ENCODE results near the gene TCP11.

Gene TCP11

DNA sequence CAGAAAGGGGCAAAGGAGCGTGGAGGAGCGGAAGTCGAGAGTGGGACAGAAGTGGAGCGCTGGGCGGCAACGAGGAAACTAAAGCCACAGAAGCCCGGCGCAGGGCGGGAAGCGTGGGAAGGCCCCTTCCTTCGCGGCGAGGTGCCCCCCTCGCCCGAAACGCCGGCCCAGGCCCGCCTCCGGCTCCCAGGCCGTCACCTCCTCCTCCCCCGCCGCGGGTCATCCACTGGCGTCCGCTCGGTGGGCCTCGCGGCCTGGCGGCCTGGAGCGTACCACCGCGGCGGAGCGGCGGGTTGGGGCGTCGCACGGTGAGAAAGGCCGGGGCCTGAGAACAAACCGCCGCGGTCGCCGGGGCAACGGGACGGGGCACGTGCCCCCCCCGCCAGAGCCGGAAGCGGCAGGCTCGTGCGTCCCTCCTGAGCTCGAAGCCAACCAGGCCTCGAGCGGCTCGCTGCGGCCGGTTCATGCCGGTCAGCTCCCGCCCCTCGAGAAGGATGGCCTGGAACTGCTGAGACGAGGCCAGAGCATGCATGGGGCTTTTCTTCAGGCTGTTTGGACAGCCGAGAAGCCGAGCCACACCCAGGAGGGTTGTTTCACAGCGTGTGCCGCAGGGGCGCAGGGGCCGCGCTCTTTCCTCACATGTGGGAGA, at the start of gene TCP11:
Gene TCP11 (minus strand): TSS at position 333 of the 649 bp plus-strand sequence. CDS start 469 bp downstream, outside the sequence.
- DNase-seq: peak in 2 of 3 experiments; percentile 45 to 55

DNA sequence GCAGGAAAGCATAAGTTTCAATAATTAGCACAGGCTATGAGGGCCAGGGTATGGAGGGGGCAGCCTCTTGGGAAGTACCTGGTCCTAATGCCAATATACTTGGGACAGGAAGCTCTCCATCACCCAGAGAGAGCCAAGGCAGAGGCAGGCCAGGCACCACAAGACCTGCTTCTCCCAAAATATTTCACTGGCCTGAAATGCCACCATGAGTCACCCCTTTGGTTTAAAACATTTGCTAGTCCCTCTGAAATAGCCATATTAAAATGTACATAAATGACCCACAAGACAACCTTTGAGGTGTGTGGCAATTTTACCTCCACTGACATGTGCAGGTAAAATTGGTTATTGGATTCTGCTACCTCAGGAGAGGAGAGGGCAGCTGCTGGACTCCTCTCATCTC, 49.2 kb upstream of the TCP11 start:
- DNase-seq: no peak

DNA sequence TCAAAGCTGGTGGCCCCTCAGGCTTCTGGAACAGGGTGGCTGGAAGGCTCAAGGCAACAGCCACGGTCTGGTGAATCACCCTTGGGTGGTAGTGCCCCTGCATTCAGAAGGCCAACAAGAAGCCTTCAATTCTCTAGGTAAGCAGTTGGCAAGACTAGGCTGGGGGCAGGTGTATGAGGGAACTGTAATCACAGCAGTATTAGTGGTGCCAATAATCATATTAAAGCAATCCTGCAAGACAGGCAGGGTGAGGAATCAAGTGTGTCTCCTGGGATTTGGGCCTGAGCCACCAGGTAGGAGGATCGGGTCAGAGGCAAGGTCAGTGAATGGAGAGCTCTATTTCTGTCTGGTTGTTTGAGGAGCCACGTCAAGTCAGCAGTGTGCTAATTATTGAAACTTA, 47.7 kb upstream of the TCP11 start:
- no peak for DNase-seq

DNA sequence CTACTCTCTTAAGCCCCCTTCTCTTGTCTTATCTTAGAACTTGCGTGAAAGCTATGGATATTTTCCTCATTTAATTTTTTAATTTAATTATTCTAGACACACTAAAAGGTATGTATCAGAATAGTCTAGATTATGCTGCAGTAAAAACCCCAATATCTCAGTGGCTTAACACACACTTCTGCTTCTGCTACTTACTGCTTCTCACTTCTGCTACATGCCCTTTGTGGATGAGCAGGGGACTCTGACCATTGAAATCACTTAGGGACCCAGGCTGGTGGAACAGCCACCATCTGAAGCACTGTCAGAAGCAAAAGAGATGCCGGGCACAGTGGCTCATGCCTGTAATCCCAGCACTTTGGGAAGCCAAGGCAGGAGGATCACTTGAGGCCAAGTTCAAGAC, 45.4 kb upstream of the TCP11 start:
- no peak for DNase-seq

DNA sequence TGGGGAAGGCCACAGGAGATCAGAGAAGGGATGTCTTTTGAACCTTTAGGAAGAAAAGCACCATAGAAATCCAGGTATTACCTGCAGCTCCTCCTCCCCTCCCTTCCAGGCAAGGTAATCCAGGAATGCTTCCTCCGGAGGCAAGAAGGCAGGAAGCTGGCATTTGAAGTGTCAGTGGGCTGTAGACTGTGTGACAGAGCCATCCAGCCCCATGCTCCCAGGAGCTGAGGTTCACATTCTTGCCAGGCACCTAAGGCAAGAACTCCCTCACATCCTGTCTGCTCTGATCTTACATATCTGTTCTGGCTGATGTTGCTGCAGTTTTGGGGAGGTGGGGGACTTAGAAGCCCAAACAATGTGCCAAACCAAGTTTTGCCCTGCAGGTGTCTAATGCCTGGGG, 44.8 kb upstream of the TCP11 start:
- DNase-seq: no peak

DNA sequence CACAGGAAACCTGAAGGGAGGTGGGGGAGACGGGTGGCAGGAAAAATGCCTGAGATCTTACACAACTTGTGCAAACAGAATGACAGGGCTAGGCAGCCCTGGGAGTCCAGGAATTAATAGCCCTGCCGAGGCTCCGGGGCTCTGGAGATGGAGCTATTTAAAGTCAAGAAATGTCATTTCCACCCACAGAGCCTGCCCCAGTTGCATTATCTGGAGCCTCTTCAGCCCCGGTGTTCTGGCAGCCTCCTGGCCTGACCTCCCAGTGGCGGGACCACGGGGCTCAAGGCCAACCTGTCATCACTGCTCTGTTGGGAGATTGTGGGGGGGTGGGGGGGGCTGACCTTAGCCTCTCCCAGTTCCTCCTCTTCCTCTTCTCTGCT, 44.2 kb upstream of the TCP11 start:
- DNase-seq: no peak

DNA sequence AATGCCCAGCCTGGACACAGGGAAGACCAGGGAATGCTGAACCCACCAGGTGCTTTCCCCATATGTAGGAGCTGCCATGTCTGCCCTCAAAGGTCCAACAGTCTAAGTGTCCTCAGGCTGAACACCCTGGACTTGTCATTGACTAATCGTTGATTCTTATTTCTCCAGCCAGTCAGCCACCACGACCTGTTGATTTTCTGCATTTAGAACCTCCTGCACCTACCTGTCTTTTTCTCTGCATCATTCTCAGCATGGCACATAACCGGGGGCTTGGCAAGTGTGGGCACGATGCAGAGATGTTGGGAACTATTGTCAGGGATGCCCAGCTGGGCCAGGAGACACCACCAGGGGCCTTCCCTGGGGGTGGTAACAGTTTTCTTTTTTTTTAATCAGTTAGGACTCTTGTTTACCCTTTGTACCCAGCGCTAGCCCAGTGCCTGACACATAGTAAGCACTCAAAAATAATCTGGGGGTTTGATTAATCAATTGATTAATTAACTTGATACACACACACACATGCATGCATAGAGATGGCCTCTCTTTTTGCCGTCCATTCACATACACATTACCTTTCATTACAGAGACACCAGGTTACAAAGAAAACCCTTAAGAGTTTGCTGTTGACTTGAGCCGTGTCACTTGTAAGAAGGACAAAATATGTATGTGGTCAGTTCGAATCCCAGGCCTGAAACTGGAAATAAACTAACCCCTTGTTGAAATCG, 43.6 kb upstream of the TCP11 start:
- no peak for DNase-seq

DNA sequence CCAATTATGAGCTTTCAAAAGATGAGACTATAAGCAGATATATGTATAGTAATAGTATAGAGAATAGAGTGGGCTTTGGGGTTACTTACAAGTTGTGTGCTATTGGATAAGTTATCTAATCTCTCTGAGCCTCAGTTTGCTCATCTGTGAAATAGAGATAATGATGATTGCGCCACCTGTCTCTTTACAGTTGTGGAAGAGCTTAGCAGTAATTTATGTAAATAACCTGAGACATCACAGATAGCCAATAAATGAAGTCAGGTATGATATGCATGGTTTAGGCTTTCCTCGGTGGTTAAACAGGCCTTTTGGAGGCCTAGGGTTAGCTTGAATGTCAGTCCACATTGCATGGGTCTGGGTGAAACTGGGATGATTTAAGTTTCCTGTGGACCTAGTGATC, 42.8 kb upstream of the TCP11 start:
- no peak for DNase-seq

DNA sequence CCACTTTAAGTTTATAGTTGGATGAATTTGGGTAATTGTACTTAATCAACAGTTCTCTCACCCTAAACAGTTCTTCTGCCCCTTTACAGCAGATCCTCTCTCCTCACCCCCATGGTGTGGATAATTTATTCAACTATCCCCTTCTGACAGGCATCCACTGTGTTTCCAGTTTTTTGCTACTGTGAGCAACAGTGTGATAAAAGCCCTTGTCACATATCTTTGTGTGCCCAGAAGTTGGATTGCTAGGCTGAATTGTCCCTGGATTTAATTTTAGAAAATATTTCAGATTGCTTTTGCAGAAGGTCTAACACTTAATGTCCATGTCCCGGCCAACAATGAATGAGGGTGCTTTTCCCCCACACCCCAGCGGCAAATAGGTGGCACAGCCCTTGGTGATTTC, 42.1 kb upstream of the TCP11 start:
- DNase-seq: no peak

DNA sequence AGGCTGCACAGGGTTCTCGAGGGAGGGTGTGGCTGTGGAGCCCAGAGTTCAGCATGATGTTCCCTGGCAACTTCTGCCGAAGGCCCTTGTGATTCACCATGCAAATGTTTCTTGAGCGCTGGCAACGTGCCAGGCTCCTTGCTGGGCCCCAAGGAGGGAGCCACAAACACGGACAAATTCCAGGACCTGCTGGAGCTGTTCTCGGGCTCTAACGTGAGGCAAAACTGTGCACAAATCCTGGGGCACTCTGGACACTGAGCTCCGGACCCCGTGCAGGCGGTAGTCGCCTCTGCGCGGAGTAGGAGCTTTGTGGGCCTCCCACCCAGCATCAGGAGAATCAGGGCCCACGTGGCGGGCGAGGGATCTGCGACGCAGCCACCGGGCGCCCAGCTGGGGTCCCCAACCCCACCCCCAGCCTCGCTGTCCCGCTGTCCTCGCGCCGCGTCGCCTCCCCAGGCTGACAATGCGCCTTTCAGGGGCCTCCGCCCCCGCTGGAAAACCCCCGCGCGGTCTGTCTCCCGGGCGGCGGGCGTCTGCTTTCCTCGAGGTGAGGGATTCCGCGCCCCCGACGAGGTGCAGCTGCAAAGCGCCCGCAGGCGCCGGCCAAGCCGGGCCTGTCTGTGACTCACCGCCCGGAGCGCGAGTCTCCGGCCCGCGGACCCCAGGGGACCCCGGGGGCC, 40.9 kb upstream of the TCP11 start:
- peak in 2 of 3 experiments; percentile 28 to 63 for DNase-seq

DNA sequence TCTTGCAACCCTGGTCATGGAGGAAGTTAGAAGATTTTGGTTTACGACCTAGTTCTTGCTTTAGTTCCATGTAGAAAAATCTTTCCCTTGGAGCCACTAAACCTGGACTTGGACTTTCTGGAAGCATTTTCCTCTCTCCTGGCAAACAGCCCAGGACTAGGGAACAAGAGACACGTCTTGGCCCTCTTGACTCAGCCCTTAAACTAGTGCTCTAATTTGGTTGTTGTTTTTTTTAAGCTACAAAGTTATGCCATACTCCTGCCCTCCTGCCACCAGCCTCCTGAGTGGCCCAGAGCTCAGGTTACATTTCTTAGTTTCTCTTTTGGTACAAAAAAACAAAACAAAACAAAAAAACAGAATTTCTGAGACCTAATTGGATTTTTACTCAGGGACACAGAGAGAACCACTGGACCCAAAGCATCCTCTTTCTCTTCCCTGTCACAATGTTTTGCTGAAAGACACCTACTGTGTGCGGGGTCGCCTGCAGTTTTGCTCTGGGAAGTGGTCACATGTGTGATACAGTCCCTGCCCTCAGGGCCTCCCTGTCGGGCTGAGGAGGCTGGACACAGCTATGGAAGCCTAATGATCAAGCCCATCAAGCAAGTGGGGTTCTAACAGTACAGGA, 40.3 kb upstream of the TCP11 start:
- DNase-seq: no peak

DNA sequence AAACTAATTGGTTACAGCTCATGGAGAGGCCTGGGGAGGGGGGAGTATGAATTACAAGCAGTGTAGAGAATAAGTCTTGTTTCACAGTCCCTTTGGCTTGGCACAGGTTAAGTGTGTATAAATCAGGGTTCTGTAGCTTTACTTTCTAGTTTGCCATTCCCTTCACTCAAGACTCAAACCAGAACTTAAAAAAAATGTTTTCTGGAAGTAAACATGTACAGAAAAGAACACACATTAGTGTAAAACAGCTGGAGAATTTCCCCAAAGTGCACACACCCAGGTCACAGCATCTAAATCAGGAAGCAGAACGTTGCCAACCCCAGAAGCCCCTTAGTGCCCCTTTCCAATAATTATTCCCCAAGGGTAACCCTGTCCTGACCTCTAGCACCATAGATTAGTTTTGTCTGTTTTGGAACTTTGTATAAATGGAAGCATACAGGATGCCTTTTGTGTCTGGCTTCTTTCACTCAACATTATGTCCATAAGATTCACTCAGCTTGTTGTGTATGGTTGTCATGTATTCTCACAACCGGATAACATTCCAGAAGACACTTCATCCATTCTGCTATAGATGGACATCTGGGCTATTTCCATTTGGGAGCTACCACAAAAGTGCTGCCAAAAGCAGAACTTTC, 38.9 kb upstream of the TCP11 start:
- no peak for DNase-seq

DNA sequence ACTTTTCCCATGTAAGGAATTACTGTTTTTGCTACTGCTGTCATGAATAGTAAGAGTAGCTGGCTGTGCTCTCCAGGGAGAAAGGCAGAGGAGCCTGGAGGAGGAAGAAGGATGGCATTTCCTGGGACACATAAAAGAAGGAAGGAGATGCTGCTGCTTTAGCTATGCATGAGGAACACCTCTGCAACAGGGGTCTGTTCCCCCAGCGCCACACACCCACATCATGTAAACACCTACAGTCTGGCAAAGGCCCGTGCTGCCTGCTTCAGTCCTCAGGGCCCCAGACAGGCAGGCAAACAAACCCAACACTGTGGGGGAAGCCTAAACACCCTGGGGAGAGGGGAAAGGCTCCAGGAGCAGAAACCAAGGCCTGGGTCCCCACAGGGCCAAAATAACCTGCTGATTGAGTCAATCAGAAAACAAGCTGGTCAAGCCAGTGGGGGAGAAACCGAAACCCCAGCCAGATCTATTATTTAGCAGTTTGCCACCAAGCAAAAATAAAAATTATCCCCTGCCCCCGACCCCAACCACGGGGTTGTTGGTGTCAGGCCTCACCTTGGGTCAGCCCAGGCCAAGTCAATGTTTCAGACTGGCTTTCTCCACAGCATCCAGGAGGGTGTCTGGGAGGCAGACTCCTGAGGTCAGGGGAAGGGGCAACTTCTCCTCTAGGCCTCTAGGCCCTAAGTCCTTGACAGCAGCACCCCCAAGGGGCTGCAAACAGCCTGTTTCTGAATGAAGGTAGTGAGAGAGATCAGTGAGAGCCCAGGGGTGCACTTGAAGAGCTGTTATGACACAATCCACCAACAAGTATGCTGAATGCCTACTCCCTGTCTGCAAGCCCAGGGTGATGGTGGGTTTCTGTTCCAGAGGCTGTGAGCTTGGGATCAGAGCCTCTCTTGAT, 38.0 kb upstream of the TCP11 start:
- no peak for DNase-seq

DNA sequence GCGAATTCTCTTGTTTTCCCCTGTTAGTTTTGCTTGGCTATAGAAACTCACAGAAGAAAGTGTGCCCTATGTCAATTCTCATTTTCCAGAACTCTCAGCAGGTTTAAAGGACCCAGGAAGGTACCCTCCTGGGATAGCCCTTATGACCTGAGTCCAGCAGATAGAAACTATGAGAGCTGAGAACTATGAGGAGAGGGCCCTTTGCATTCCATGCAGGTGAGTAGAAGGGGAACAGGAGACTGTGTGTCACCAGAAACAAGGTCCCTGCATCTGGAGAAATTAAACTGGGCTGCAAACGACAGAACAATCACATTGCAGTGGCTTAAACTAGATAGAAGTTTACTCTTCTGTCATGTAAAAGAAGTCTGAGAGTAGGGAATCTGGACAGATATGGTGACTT, 36.9 kb upstream of the TCP11 start:
- DNase-seq: no peak

DNA sequence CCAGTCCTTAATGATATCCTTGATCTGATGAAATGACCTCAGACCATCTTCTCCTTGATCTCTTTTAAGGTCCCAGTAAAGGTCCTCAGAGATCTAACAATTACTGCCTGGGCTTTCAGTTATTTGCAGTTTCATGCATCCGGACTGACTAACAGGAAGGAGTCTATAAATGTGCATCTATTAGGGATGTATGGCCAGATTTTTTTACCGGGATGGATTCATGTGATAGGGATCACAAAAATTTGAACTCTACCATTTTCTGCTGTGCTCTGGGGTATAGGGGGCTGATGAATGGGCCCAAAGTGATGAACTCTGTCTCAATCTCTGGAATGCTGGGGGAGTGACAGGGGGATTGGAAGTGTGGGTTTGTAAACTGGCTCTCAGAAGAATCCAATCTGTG, 36.5 kb upstream of the TCP11 start:
- no peak for DNase-seq

DNA sequence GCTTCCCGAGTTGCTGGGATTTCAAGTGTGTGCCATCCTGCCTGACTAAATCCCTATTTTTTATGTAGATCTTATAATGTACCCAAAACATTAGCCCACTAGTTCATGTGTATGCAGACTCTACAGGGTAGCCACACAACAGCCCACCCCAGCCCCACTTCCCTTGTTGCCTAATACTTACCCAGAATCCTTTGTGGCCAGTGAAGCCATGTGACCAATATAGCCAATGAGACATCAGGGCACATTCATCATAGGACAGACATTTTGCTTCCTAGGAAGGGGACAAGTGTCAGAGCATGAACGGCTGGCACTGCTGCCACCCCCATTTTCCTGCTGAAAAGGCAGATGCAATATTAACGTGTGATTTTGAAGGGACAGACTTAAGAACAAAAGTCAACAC, 36.0 kb upstream of the TCP11 start:
- no peak for DNase-seq

DNA sequence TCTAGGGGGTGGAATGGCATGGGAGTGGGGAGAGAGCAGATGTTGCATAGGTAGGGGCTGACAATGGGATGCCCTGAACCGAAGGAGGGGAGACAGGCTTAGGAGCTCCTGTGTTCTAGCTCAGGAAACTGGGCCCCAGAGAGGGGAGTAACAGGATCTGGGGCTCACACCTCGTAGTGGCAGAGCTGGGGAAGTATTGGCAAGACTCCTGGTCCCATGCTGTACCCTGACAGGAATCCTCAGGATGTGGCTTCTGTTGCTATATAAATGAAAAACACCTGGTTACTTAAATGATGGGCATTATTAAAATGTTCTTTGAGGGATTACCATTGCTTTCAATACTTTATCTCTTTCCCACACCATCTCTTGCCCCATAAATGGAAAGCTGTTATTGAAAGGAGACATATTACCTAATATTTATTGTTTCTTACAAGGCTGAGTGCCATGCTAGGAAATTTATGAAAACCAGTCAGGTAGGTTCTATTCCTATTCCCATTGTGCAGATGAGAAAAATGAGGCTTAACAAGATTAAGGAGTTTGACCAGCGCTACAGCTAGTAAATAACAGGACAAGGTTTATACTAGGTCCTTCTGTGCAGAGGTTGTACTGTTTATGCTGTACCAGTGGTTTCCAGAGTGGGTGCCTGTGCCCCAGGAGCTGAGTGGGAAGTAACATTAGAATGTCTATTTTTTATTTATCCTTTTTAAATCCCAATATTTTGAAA, 35.3 kb upstream of the TCP11 start:
- DNase-seq: no peak

DNA sequence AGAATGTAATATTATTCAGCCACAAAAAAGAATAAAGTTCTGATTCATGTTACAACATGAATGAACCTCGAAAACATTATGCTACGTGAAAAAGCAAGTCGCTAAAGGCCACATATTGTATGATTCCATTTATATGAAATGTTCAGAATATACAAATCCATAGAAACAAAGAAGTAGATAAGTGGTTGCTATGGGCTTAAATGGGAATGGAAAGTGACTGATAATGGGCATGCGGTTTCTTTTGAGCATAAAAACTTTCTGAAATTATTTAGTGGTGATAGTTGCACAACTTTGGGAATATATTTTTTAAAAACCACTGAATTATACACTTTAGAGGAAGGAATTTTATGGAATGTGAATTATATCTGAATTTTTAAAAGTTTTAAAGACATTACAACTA, 33.4 kb upstream of the TCP11 start:
- no peak for DNase-seq

DNA sequence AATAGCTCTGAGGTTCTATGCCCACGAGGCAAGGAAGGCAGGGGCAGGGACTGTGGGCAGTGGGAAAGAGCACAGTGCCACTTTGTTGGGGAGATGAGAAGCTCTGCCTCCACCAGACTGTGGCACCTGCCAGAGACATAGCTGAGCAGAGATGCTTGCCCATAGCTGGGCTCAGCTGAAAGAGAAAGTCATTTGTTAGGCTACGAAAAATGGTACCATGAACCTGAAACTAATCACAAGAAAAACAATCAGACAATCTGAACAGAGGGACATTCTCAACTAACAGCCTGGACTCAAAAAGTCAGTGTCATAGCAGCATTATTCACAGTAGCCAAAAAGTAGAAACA, 32.9 kb upstream of the TCP11 start:
- no peak for DNase-seq

DNA sequence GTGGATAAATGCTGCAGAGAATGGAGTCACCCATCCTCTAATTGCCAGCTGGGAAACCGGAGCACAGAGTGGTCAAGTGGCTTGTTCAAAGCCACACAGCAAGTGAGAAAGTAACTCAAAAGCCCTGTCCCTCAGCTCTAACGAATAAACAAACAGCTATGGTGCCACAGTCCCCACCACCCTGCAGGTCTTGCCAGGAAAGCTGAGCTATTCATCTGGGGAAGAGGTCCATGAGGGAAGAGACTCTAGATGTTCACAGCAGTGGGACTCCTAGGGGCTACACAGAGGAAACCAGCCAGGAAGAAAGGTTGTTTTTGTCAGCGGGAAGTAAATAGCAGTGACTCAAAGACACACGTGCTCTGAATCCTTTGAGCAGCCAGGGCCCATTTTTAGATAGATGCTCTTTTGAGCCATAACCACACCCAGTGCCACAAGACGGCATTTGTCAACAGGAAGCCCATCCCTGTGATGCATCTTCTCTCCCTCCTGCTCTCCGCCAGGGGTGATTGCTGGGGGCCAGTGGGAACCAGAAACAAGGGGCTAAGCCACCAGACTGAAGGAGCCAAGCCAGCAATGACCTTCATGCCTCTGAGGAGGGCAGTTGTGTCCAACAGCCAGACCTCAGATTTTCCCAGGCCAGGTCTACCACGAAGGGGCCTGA, 32.4 kb upstream of the TCP11 start:
- DNase-seq: no peak

DNA sequence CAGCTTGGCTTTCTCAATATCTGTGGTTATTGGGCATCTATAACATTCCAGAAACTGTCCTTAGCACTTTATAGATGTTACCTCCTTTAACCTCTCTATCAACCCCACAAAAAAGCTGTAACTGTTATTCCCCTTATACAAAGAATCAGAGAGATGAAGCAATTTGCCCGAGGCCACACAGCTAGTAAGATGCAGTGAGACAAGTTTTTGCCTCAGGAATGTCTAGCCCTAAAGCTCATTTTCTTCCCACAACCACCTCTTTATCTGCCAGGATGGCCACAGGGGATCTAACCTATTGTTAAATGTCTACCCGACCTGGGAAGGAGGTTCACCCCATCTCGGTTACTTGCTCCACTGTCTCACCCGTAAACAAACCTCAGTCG, 31.9 kb upstream of the TCP11 start:
- DNase-seq: no peak

Measured in NCI-H1417 (cell line).